Tibial nerve (tissue), 4 donors: Measurements from ENCODE around the gene PNMA1. TPM values are rescaled to one million over a fixed set of nuclear protein-coding genes. Genes with fewer than 3 reads are reported as not detected.

Source experiments
- DNase-seq, 2 donors: peaks; one replicate each; pipeline ENCODE4 v3.0.0-alpha.2; 2019; ENCODE audit warnings: low spot score in 2 of 2
- H3K27ac ChIP-seq, 4 donors: fragments of 200-600 bp; sonication (generic) in 3 of 4; one replicate each; pipeline ENCODE4 v1.5.1; 2017 to 2019; ENCODE audit warnings: mild to moderate bottlenecking in 1 of 4
- H3K27me3 ChIP-seq, 2 donors: fragments of 200-600 bp; sonication (generic) in 1 of 2; one replicate each; pipeline versions ENCODE4 v1.5.1 to v1.6.0; 2017 to 2019
- H3K36me3 ChIP-seq, 3 donors: fragments of 200-600 bp; sonication (generic); one replicate each; pipeline ENCODE4 v1.5.1; 2018 to 2019
- H3K4me1 ChIP-seq, 4 donors: fragments of 200-600 bp; sonication (generic) in 3 of 4; one replicate each; pipeline ENCODE4 v1.5.1; 2017 to 2019
- H3K4me3 ChIP-seq, 4 donors: fragments of 200-600 bp; sonication (generic) in 3 of 4; one replicate each; pipeline ENCODE4 v1.5.1; 2017 to 2019; ENCODE audit warnings: mild to moderate bottlenecking in 1 of 4, moderate library complexity in 1 of 4
- H3K9me3 ChIP-seq, 4 donors: fragments of 200-600 bp; sonication (generic) in 3 of 4; one replicate each; pipeline ENCODE4 v1.5.1; 2017 to 2019
- EP300 ChIP-seq, 2 donors: sonication (generic); formaldehyde crosslinking; IDR thresholded peaks; one replicate each; pipeline ENCODE4 v1.6.1; 2017; ENCODE audit warnings: antibody characterized with exemption in 2 of 2, mild to moderate bottlenecking in 1 of 2
- POLR2A ChIP-seq, 2 donors: fragments of 450-650 bp; IDR thresholded peaks; one replicate each; pipeline ENCODE4 v1.6.1; 2017; ENCODE audit warnings: antibody characterized with exemption in 2 of 2, mild to moderate bottlenecking in 2 of 2, moderate library complexity in 2 of 2
- WGBS, 2 donors: methylation state at CpG; one replicate each; pipeline ENCODE4 v1.1.5; 2018; 5-methylcytosine and 5-hydroxymethylcytosine counted together
- total RNA-seq, 4 donors: library from RNA; depleted of rRNA; stranded (reverse); fragments of >200 nt; gene quantifications; one replicate each; pipeline ENCODE4 v1.1.0, GENCODE V29; 2016
- TF ChIP-seq, protein P1 (sequence below), 5 experiments: fragments of 200-600 bp in 3 of 5; fragments of 450-650 bp in 2 of 5; sonication (generic) in 3 of 5; IDR thresholded peaks; one replicate each; pipeline ENCODE4 v1.5.1; 2016 to 2019; ENCODE audit warnings: antibody characterized with exemption in 5 of 5, mild to moderate bottlenecking in 3 of 5, moderate library complexity in 2 of 5

PNMA1 gene
- total RNA-seq, 4 donors from 2014 or later: 21.2 to 43.5 (median 34.2) TPM

DNA sequence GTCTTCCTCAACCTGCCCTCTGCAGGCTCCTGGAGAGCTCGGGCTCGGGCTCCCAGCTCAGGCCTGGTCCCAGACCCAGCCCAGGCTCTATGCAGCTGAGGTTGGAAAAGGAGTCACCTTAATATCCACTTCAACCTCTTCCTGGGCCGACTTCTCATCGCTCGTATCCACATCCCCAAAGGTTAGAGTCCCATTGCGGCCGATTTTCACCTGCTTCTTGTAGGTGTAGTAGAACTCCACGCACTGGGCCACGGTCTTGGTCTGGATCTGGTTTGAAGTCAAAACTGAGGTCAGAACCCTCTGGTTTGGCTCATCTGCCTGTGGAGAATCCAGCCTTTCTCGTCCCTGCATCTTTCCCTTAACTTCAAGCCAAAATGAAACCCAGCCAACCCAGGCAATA lies 8.4 kb upstream of the PNMA1 start:
- H3K4me1 ChIP-seq: peaks cover 0 to 83% (median 51%) of the 10 kb centered on the region in 4 donors
- H3K36me3 ChIP-seq: peaks cover 2 to 84% (median 40%) of the 10 kb centered on the region in 3 donors
- no peaks in the 10 kb centered on the region for H3K27me3 ChIP-seq
- H3K9me3 ChIP-seq: no peaks in the 10 kb centered on the region
- no peak overlapping the region for H3K4me3 ChIP-seq
- TF ChIP-seq EP300 (IDR thresholded peaks at IDR 0.05) (no peak), POLR2A (IDR thresholded peaks at IDR 0.05) (no peak)
- TF ChIP-seq, protein P1, sequence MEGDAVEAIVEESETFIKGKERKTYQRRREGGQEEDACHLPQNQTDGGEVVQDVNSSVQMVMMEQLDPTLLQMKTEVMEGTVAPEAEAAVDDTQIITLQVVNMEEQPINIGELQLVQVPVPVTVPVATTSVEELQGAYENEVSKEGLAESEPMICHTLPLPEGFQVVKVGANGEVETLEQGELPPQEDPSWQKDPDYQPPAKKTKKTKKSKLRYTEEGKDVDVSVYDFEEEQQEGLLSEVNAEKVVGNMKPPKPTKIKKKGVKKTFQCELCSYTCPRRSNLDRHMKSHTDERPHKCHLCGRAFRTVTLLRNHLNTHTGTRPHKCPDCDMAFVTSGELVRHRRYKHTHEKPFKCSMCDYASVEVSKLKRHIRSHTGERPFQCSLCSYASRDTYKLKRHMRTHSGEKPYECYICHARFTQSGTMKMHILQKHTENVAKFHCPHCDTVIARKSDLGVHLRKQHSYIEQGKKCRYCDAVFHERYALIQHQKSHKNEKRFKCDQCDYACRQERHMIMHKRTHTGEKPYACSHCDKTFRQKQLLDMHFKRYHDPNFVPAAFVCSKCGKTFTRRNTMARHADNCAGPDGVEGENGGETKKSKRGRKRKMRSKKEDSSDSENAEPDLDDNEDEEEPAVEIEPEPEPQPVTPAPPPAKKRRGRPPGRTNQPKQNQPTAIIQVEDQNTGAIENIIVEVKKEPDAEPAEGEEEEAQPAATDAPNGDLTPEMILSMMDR (IDR thresholded peaks at IDR 0.05): no peak
- DNase-seq: no peak
- 84 to 89% methylated on average over 10 of the region's 10 CpGs for WGBS, 2 donors
- H3K27ac ChIP-seq: peak overlapping the region in 2 of 4 donors; percentile 87 to 88

DNA sequence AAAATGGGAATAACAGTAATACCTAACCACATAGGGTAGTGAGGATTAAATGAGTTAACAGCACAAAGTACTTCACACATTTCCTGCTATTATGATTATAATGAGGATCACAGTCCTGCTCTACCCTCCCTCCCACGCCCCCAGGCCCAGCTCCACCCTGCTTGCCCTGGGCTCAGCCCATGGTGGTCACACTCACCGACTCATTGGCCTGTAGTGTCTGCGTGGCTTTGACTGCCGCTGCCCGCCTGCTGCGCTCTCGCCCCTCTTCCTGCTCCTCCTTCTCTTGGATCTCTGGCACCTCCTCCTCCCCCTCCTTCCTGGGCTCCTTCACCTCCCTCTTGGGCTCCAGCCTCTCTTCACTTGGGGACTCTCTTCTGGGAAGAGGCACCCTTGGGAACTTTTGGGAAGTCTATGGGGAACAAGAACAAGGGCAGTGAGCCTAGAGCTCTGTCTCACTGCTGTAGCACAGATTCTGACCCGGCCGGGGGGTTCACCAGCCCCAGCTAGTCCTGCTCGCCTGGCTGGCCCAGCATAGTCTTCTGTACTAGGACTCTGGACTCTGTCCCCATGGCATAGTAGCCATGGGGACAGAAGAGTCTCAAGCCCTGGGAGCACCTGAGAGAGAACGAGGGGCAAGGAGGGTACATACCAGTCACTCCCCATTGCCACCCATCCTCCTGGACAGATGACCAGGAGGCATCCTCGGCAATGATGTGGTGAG lies 7.1 kb upstream of the PNMA1 start:
- 80 to 83% methylated on average over 12 of the region's 12 CpGs for WGBS, 2 donors
- no peak overlapping the region for H3K4me3 ChIP-seq
- no peaks in the 10 kb centered on the region for H3K27me3 ChIP-seq
- no peak for TF ChIP-seq EP300 (IDR thresholded peaks at IDR 0.05)
- TF ChIP-seq, protein P1 (IDR thresholded peaks at IDR 0.05): no peak
- DNase-seq: no peak
- H3K36me3 ChIP-seq: peaks cover 0 to 76% (median 31%) of the 10 kb centered on the region in 3 donors
- H3K4me1 ChIP-seq: peaks cover 0 to 79% (median 52%) of the 10 kb centered on the region in 4 donors
- H3K9me3 ChIP-seq: no peaks in the 10 kb centered on the region
- H3K27ac ChIP-seq: peak overlapping the region in 2 of 4 donors; percentile 87 to 88

- H3K4me1 ChIP-seq: peaks cover 0 to 73% (median 46%) of the 10 kb centered on the region in 4 donors
- no peak for DNase-seq
- peak overlapping the region in 2 of 4 donors; percentile 87 to 88 for H3K27ac ChIP-seq
- H3K27me3 ChIP-seq: no peaks in the 10 kb centered on the region
- peaks cover 0 to 76% (median 25%) of the 10 kb centered on the region in 3 donors for H3K36me3 ChIP-seq
- TF ChIP-seq POLR2A (IDR thresholded peaks at IDR 0.05) (no peak), EP300 (IDR thresholded peaks at IDR 0.05) (no peak)
- TF ChIP-seq, protein P1 (IDR thresholded peaks at IDR 0.05): no peak
- H3K9me3 ChIP-seq: no peaks in the 10 kb centered on the region
- H3K4me3 ChIP-seq: no peak overlapping the region
Observed at GRCh38 chr14:73720636-73721035, 6.5 kb upstream of the PNMA1 start.

DNA sequence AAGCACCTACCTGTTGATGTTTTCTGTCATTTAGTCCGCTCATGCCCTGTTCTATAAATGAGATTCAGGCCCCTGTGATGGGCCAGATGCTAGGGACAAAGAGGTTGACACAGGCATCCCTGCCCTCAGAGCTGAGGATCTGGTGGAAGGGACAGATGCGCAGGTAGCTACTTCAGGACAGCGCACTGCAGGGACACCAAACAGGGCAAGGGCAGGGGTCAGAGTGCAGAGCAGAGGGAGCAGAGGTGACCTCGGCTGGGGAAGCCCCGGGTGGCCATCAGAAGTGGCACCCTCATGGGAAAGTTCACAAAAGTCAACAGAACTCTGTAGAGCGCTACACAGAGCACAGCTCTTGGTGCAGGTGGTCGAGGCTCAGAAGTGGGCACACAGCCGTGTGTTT lies 5.6 kb upstream of the PNMA1 start:
- WGBS, 2 donors: 72 to 80% methylated on average over 8 of the region's 8 CpGs
- DNase-seq: no peak
- H3K4me3 ChIP-seq: no peak overlapping the region
- H3K4me1 ChIP-seq: peaks cover 0 to 66% (median 39%) of the 10 kb centered on the region in 4 donors
- peak overlapping the region in 2 of 4 donors; percentile 87 to 88 for H3K27ac ChIP-seq
- no peaks in the 10 kb centered on the region for H3K27me3 ChIP-seq
- no peaks in the 10 kb centered on the region for H3K9me3 ChIP-seq
- no peak for TF ChIP-seq POLR2A (IDR thresholded peaks at IDR 0.05)
- TF ChIP-seq EP300 (IDR thresholded peaks at IDR 0.05): no peak
- TF ChIP-seq, protein P1 (IDR thresholded peaks at IDR 0.05): no peak
- peaks cover 0 to 75% (median 19%) of the 10 kb centered on the region in 3 donors for H3K36me3 ChIP-seq

DNA sequence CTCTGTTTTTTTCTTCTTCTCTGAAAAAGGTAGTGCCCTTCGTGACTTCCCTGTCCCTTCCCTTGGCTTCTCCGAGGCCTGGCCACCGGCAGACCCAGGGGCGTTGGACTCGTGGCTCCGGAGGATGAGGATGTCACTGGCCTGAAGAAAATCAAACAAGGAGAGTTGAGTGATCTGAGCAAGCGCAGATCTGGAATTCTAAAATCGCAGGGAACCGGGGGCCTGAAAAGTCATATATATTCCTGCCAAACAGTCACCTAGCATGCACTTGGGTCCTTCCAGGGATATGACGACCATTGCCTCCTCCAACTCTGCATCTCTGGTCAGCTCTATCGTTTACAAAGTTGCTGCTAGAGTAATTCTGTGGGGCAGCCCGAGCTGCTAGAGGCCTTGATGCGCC lies 5.2 kb upstream of the PNMA1 start:
- Histone ChIP-seq H3K4me1 (peaks cover 0 to 66% (median 39%) of the 10 kb centered on the region in 4 donors), H3K4me3 (no peak overlapping the region), H3K9me3 (no peaks in the 10 kb centered on the region), H3K27ac (peak overlapping the region; percentile 71 to 88 (median 80)), H3K36me3 (peaks cover 0 to 75% (median 17%) of the 10 kb centered on the region in 3 donors), H3K27me3 (no peaks in the 10 kb centered on the region)
- no peak for DNase-seq
- WGBS, 2 donors: 78 to 79% methylated on average over 13 of the region's 13 CpGs
- TF ChIP-seq POLR2A (IDR thresholded peaks at IDR 0.05) (no peak), EP300 (IDR thresholded peaks at IDR 0.05) (no peak)
- TF ChIP-seq, protein P1 (IDR thresholded peaks at IDR 0.05): no peak
